Measurements from ENCODE around the gene USH2A.

- no peak for TF ChIP-seq CTCF (IDR thresholded peaks at IDR 0.05)
- no peak for TF ChIP-seq POLR2A (IDR thresholded peaks at IDR 0.05)
Observed at GRCh38 chr1:216081445-216081844, 341.8 kb downstream of the USH2A start.

Measured in adrenal gland (tissue), 5 donors.